ENCODE results near the gene SLC4A3.

DNA sequence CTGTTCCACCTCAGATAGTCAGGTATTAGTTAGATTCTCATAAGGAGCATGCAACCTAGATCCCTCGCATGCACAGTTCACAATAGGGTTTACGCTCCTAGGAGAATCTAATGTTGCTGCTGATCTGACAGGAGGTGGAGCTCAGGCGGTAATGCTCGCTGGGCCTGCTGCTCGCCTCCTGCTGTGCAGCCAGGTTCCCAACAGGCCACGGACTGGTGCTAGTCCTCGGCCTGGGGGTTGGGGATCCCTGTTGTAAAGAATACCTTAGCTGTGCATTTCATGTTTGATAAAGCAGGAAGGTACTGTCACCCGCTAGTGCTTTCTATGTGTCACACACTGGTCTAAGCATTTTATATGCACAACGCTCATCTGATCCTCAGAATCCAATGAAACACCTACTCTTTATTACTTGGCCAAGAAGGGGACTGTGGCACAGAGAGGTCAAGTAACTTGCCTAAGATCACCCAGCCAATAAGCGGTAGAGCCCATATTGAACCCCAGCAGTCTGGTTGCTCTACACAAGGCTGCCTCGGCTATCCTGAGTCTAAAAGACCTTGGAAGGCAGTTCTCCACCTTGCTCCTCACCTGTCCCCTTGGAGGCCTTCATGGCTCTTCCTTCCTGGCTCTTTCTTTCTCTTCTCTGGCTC lies 35.8 kb downstream of the SLC4A3 start:
- TF ChIP-seq, protein P1, sequence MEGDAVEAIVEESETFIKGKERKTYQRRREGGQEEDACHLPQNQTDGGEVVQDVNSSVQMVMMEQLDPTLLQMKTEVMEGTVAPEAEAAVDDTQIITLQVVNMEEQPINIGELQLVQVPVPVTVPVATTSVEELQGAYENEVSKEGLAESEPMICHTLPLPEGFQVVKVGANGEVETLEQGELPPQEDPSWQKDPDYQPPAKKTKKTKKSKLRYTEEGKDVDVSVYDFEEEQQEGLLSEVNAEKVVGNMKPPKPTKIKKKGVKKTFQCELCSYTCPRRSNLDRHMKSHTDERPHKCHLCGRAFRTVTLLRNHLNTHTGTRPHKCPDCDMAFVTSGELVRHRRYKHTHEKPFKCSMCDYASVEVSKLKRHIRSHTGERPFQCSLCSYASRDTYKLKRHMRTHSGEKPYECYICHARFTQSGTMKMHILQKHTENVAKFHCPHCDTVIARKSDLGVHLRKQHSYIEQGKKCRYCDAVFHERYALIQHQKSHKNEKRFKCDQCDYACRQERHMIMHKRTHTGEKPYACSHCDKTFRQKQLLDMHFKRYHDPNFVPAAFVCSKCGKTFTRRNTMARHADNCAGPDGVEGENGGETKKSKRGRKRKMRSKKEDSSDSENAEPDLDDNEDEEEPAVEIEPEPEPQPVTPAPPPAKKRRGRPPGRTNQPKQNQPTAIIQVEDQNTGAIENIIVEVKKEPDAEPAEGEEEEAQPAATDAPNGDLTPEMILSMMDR (IDR thresholded peaks at IDR 0.05): no peak
- TF ChIP-seq EZH2phosphoT487 (IDR thresholded peaks at IDR 0.05): no peak
- TF ChIP-seq EZH2 (IDR thresholded peaks at IDR 0.05): no peak

Measured in neural progenitor cell (in vitro differentiated cells).